CD4-positive, alpha-beta T cell (primary cell): ENCODE data around the gene HOXA9. TPM values are rescaled to one million over a fixed set of nuclear protein-coding genes. Genes with fewer than 3 reads are reported as not detected.

ENCODE experiments used
- ATAC-seq: fragments of 200-7000 bp; cut with Tn5 transposase; one replicate; pipeline ENCODE4 v1.10.0; 2022; ENCODE audit warnings: mild to moderate bottlenecking; ENCODE audit not compliant: poor library complexity
- CTCF ChIA-PET: fragments of 350-600 bp; sonication (Branson Sonifier 250); formaldehyde crosslinking; loops from one replicate; lab custom pipeline; 2021; ENCODE audit warnings: antibody characterized with exemption, inconsistent platforms; lab: Charles Lee
- POLR2A ChIA-PET: fragments of 350-600 bp; sonication (Branson Sonifier 250); formaldehyde crosslinking; loops from one replicate; lab custom pipeline; 2021; ENCODE audit warnings: antibody characterized with exemption, inconsistent platforms; lab: Charles Lee
- DNase-seq, 14 experiments: peaks; one replicate each; pipeline ENCODE4 v3.0.0-alpha.2; 2013 to 2020; ENCODE audit warnings: mixed read lengths in 2 of 14
- H3K27ac ChIP-seq, 2 donors: one replicate each; pipeline versions ENCODE4 v1.5.1 to v1.7.0; 2013; ENCODE audit warnings: low read length in 2 of 2, low read depth in 1 of 2, mild to moderate bottlenecking in 1 of 2
- H3K27me3 ChIP-seq, 2 experiments: 1 replicate in 1 of 2; 2 replicates in 1 of 2; pipeline versions ENCODE4 v1.6.1 to v1.7.0; 2013; ENCODE audit warnings: low read length in 2 of 2, control low read depth in 1 of 2, mild to moderate bottlenecking in 1 of 2, moderate library complexity in 1 of 2; ENCODE audit not compliant: insufficient read depth in 2 of 2, control insufficient read depth in 1 of 2
- H3K36me3 ChIP-seq: one replicate; pipeline ENCODE4 v1.6.1; 2013; ENCODE audit warnings: low read length, control low read depth; ENCODE audit not compliant: insufficient read depth
- H3K4me1 ChIP-seq: one replicate; pipeline ENCODE4 v1.6.1; 2013; ENCODE audit warnings: low read length, control low read depth; ENCODE audit not compliant: insufficient read depth
- H3K4me3 ChIP-seq: one replicate; pipeline ENCODE4 v1.5.1; 2013; ENCODE audit warnings: mild to moderate bottlenecking, low read length, moderate library complexity
- H3K9me3 ChIP-seq, 2 experiments: 1 replicate in 1 of 2; 2 replicates in 1 of 2; pipeline versions ENCODE4 v1.6.1 to v1.7.0; 2013; ENCODE audit warnings: low read length in 2 of 2, mild to moderate bottlenecking in 2 of 2, control low read depth in 1 of 2, moderate library complexity in 1 of 2; ENCODE audit not compliant: control insufficient read depth in 1 of 2, insufficient read depth in 1 of 2
- H3K27ac Mint-ChIP-seq: one replicate; pipeline ENCODE4 v1.8.0; 2020; ENCODE audit warnings: mixed read lengths
- H3K27me3 Mint-ChIP-seq: one replicate; pipeline ENCODE4 v1.8.0; 2021; ENCODE audit warnings: mixed read lengths
- H3K36me3 Mint-ChIP-seq: one replicate; pipeline ENCODE4 v1.8.0; 2021; ENCODE audit warnings: low read depth, mixed read lengths
- H3K4me1 Mint-ChIP-seq: one replicate; pipeline ENCODE4 v1.8.0; 2021; ENCODE audit warnings: low read depth, mixed read lengths
- H3K4me3 Mint-ChIP-seq: one replicate; pipeline ENCODE4 v1.8.0; 2020; ENCODE audit warnings: mild to moderate bottlenecking, mixed read lengths
- H3K9me3 Mint-ChIP-seq: one replicate; pipeline ENCODE4 v1.8.0; 2020; ENCODE audit warnings: mixed read lengths
- CTCF ChIP-seq: fragments of 200-600 bp; IDR thresholded peaks from one replicate; pipeline ENCODE4 v1.8.0; 2022; ENCODE audit warnings: antibody characterized with exemption, mild to moderate bottlenecking
- intact Hi-C, 2 experiments: fragments of 100-400 bp; cut with DNase I in 1 of 2; cut with micrococcal nuclease in 1 of 2; formaldehyde crosslinking; loops; one replicate each; pipeline versions ENCODE4 v1.15.1 to v1.9.0; 2023 to 2025; cut with DNase I, micrococcal nuclease
- total RNA-seq, 174 experiments: library from RNA in 2 of 174; stranded (reverse) in 2 of 174; gene quantifications; one replicate each; pipeline ENCODE4 v1.2.3 and lab custom pipeline; 2021 to 2026

Gene HOXA9
- total RNA-seq, 2 experiments from 2014 or later = not detected

GRCh38 chr7:27200761-27201579 lies 35.6 kb upstream of the HOXA9 start:
- no peaks in the 10 kb centered on the region for H3K9me3 Mint-ChIP-seq

GRCh38 chr7:27199849-27200760 lies 34.8 kb upstream of the HOXA9 start, which contains the start of gene HOXA13:
TSS of gene HOXA13 (minus strand) at chr7:27200091. CDS start at chr7:27200077, 14 bp downstream.
- Histone ChIP-seq H3K4me1 (peaks cover 47% of the 10 kb centered on the region), H3K27me3 (peaks cover 82 to 89% of the 10 kb centered on the region in 2 experiments), H3K36me3 (no peaks in the 10 kb centered on the region), H3K27ac (no peak within 1 kb of the TSS), H3K9me3 (peaks cover 0 to 32% of the 10 kb centered on the region in 2 experiments), H3K4me3 (peak within 1 kb of the TSS; percentile 28)
- ChIA-PET CTCF (interaction anchor here (1.4 kb wide), 1 partner anchor 11 kb away, joined by 4 read pairs; no protein-coding TSS in a partner anchor), POLR2A (interaction anchor here (0.6 to 1.5 kb wide), 3 partner anchors 14 to 1338 kb away, joined by 3 read pairs; no protein-coding TSS in a partner anchor)
- H3K27me3 Mint-ChIP-seq = peaks cover 89% of the 10 kb centered on the region
- H3K9me3 Mint-ChIP-seq = no peaks in the 10 kb centered on the region
- no peak within 1 kb of the TSS for H3K27ac Mint-ChIP-seq
- H3K4me3 Mint-ChIP-seq = peak within 1 kb of the TSS; percentile 82
- H3K4me1 Mint-ChIP-seq = peaks cover 46% of the 10 kb centered on the region
- DNase-seq (peak in 3 of 14 experiments; percentile 36 to 54 (median 51)), ATAC-seq (peak; percentile 60)
- no peak for TF ChIP-seq CTCF
- H3K36me3 Mint-ChIP-seq = no peaks in the 10 kb centered on the region
- intact Hi-C loops = loop anchor here (5.0 to 10.0 kb wide), 9 partner anchors 48 to 985 kb away; partner anchors contain the start of genes HIBADH (in 2 of the 2), HOXA3 (in 1 of the 2), JAZF1 (in 1 of the 2) and TAX1BP1 (in 1 of the 2)

More at GRCh38 chr7:27200761-27201579, 35.6 kb upstream of the HOXA9 start:
- Histone ChIP-seq H3K9me3 (peaks cover 0 to 41% of the 10 kb centered on the region in 2 experiments), H3K27ac (no peak overlapping the region), H3K36me3 (no peaks in the 10 kb centered on the region), H3K4me1 (peaks cover 55% of the 10 kb centered on the region), H3K27me3 (peaks cover 83 to 90% of the 10 kb centered on the region in 2 experiments), H3K4me3 (no peak overlapping the region)
- no peak for TF ChIP-seq CTCF
- DNase-seq (peak in 1 of 14 experiments; percentile 37), ATAC-seq (no peak)
- peak overlapping the region; percentile 62 for H3K4me3 Mint-ChIP-seq
- peaks cover 88% of the 10 kb centered on the region for H3K27me3 Mint-ChIP-seq
- peaks cover 54% of the 10 kb centered on the region for H3K4me1 Mint-ChIP-seq
- CTCF ChIA-PET = no interaction called here
- POLR2A ChIA-PET = interaction anchor here (0.6 to 1.0 kb wide), 2 partner anchors 11 to 534 kb away, joined by 3 read pairs; no protein-coding TSS in a partner anchor
- H3K27ac Mint-ChIP-seq = no peak overlapping the region
- H3K36me3 Mint-ChIP-seq = no peaks in the 10 kb centered on the region
- intact Hi-C loops = no loop called here
